Measurements from ENCODE around the gene TCFL5.

Gene TCFL5

GRCh38 chr20:62809530-62810428 is 51.8 kb downstream of the TCFL5 start:
- no peak for DNase-seq (ENCODE audit: low spot score)

GRCh38 chr20:62808211-62808865 is 53.3 kb downstream of the TCFL5 start:
- no peak for DNase-seq (ENCODE audit: low spot score)

GRCh38 chr20:62807444-62808210 is 54.0 kb downstream of the TCFL5 start:
- no peak for DNase-seq (ENCODE audit: low spot score)

- DNase-seq (ENCODE audit: low spot score), result no peak
These were observed 55.1 kb downstream of the TCFL5 start for GRCh38 chr20:62806383-62807050.

GRCh38 chr20:62805711-62806382 is 55.8 kb downstream of the TCFL5 start:
- DNase-seq (ENCODE audit: low spot score), result no peak

GRCh38 chr20:62805155-62805710 is 56.4 kb downstream of the TCFL5 start:
- DNase-seq (ENCODE audit: low spot score), result no peak

- DNase-seq (ENCODE audit: low spot score), result no peak
These were observed 56.9 kb downstream of the TCFL5 start, which contains the start of gene OGFR for GRCh38 chr20:62804627-62805154. Gene OGFR, plus strand, starts transcription at chr20:62804835. Its CDS starts 25 bp downstream, at chr20:62804860.

GRCh38 chr20:62804021-62804626 is 57.5 kb downstream of the TCFL5 start:
- DNase-seq (ENCODE audit: low spot score), result no peak

GRCh38 chr20:62802026-62802712 is 59.5 kb downstream of the TCFL5 start:
- no peak for DNase-seq (ENCODE audit: low spot score)

- DNase-seq (ENCODE audit: low spot score), result no peak
These were observed 60.2 kb downstream of the TCFL5 start for GRCh38 chr20:62801284-62802010.

- no peak for DNase-seq (ENCODE audit: low spot score)
These were observed 61.0 kb downstream of the TCFL5 start for GRCh38 chr20:62800314-62801259.

- no peak for DNase-seq (ENCODE audit: low spot score)
These were observed 61.7 kb downstream of the TCFL5 start for GRCh38 chr20:62799873-62800272.

- DNase-seq (ENCODE audit: low spot score), result no peak
These were observed 62.2 kb downstream of the TCFL5 start for GRCh38 chr20:62799459-62799858.

- DNase-seq (ENCODE audit: low spot score), result no peak
These were observed 62.6 kb downstream of the TCFL5 start for GRCh38 chr20:62799036-62799435.

GRCh38 chr20:62797671-62798532 is 63.7 kb downstream of the TCFL5 start:
- no peak for DNase-seq (ENCODE audit: low spot score)

GRCh38 chr20:62796699-62797491 is 64.7 kb downstream of the TCFL5 start:
- DNase-seq (ENCODE audit: low spot score), result no peak
